NCI-H2029 (cell line): ENCODE results near the gene SERTAD3.
A peak's percentile ranks its signal among the peaks of the same experiment; 100 is the strongest.

Experiments
- DNase-seq: peaks from one replicate; lab custom pipeline; 2025; lab: John Stamatoyannopoulos, UW

Gene SERTAD3

DNA sequence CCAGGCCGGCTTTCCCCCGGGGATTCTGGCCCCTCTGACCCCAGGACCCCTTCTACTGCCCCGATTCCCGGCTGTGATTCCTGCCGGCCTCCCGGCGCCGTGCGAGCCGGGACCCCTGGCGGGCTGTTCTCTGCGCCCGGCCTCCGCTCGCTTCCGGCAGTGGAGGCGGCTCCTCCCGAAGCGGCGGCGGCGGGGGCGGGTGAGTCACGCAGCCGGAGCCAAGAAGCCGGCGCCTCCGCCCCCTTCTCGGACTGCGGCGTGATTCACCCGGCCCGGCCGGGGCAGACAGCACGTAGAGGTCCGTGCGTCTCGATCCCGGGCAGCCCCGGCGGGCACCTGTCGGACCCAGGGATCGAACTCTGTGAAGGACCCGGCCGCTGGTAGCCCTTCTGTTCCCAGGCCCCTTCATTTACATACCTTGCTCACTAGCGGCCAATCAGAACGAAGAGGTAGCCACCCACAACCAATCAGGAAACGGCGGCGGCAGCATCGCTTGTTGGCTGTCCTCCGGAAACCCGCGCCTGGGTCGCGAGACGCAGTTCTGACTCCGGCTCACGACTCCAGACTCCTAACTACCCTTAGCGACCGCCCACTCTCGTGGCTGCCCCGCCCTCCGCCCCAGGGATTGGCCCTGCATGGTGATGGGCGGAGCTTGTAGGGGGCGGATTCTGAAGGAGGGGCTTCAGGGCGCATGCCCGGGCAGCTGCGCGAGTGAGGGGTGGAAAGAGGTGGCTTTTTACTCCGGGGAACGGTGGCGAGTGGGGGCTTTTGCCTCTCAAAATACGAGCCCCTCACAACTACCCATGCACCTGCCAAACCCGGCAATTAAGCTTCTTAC, 18.5 kb downstream of the SERTAD3 start, which contains the start of gene SERTAD1:
Gene SERTAD1, minus strand, starts transcription at position 543 of the 838 bp plus-strand sequence. CDS start 2,446 bp downstream, outside the sequence.
- DNase-seq, result peak; percentile 99

DNA sequence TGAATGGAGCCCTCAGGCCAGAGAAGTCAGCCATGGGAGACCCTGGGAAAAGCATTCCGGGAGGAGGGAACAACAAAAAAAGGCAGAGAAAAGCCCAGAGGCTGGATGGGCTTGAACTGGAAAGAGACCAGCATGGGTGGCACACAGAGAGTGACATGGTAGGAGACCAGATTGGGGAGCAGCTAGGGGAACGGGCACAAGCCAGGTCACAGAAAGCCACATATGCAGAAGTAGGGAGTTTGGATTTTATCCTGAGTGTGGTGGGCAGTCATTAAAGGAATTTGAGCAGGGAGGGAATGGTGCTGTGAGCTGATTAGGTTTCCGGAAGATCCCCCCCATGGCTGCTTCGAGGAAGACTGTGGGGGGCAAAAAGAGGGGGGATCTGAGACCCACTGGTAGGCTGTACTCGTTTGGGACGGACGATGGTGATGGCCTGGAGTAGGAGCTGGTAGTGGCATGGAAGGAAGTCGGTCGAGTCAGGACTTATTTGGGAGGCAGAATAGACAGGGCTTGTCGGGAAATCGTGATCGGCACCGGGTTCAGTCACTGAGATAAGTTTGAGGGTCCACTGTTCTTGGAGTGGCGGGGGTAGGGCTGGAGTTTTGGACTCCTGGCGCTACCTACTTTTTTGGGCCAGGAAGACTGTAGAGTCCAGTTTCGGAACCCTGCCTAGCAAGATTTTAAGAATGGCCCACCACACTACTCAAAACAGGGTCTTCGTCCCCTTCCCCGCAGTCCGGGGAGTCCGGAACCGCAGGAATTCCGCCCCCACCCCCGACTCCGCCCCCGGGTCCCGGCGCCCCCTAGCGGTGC, 19.3 kb downstream of the SERTAD3 start:
- DNase-seq, result no peak

DNA sequence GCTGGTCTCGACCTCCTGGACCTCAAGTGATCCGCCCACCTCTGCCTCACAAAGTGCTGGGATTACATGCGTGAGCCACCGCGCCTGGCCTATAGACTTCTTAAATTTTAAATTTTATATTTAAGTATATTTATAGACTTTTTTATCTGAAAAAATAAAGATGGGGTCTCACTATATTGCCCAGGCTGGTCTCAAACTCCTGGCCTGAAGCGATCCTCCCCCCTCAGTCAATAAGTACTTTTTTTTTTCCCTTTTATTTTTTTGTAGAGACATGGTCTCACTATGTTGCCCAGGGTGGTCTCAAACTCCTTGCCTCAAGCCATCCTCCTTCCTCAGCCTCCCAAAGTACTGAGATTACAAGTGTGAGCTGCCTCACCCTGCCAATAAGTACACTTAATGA, 20.2 kb downstream of the SERTAD3 start:
- no peak for DNase-seq

DNA sequence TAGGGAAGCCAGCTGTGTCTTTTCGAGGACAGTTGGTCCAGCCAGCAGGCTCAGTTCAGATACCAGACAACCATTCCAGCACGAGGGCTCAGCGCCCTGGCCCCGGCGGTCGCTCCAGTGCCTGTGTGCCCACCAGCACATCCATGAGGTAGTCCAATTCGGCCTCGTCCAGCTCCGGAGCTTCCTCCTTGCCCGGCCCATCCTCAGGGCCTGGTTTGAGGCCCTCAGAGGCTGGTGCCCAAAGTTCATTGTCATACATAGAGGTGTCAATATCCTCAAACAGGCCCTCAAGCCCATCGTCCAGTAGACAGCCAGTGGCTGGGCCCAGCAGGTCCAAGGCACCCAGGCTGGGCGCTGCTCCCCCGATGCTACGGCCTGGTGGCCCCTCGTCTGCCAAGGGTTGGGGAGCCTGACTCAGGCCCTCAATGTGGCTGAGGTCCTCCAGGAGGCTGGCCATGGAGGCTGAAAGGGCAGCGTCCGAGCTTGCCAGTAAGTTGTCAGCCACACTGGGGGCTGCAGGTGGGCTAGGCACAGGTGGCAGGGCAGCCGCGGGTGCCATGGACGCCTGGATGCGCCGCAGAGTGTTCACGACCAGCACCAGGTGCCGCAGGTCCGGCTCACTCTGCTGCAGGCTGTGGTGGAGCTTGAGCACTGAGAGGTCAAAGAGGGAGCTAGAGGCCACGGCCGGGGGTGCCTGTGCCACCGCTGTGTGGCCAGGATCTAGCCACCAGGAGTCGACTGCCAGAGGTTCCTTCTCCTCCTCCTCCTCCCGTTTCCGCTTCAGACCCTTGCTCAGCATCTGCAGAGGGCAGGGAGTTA, 21.2 kb downstream of the SERTAD3 start:
- no peak for DNase-seq

DNA sequence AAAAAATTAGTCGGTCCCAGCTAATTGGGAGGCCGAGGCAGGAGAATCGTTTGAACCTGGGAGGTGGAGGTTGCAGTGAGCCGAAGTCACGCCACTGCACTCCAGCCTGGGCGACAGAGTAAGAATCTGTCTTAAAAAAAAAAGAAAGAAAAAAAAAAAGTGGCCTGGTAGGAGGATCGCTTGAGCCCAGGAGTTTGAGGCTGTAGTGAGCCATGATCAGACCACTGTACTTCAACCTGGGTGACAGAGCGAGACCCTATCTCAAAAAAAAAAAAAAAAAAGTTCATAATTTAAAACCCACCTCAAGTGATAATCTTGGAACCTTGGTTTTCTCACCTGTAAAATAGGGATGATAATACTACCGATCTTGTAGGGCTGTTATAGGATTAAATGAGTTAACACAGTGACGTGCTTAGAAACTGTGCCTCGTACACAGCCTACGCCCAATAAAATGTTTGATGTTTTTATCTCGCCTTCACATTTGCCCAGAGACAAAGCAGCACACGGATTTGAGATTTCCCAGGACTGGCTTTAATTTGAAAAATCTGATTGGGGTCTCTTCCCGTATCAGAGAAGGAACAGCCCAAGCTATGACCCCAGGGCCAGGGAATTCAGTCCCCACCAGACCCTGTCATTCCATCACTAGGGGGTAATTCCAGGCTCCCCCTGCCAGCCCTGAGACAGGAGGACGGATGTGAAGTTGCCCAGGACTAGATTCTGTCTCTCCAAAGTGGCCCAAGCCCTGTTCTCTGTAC, 22.0 kb downstream of the SERTAD3 start:
- DNase-seq, result no peak

DNA sequence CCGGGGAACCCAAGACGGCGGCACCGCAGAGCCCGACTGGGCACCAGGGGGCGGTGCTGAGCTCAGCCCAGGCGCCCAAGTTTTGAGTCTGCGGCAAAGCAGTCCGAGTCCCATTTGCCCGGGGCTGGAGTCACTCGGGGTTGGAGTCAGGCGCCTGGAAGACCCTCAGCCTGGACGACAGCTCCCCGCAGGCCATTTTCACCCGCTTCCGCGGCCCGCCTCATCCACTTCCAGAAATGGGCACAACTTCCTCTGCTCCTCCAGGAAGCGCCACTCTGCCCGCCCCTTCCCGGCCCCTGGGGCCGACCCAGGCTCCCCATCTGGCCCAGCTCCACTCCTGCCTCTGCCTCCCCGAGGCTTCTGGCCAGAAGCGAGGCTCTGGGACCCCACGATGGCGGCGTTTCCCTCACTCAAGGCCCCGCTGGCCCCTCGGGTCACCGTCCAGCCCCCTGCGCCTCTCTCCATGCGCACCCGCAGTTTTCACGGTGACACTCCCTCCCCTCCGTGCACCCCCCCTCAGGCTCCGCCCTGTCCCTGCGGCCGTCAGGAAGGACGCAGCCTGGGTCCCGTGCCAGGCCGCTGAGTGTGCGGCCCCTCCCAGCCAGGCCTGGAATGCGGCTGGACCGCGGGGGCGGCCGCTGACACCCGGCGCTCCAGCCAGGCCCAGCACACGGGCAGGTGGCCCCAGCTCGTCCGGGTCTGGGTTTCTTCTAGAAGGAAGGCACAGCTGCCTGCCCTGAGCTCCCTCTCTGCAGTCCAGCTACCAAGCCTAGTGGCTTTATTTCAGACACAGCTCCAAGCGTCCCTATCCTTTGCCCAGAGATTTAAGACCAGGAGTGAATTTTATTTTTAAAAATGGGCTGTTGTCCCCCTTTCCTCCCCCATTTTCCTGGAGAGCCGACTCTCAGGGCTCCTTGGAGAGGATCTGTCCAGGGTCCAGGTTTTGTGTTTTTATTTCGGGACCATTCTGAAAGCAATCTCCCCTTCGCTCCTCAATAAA, 23.1 kb downstream of the SERTAD3 start:
- DNase-seq, result peak; percentile 72

DNA sequence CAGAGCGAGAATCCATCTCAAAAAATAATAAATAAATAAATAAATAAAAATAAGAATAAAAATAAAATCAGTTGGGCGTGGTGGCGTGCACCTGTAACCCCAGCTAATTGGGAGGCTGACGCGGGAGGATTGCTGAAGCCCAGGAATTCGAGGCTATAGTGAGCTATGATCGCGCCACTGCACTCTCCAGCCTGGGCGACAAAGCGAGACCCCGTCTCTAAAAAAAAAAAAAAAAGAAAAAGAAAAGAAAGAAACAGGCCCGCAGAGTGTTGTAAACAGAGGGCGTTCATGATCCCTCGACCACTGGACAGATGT, 23.7 kb downstream of the SERTAD3 start:
- no peak for DNase-seq

DNA sequence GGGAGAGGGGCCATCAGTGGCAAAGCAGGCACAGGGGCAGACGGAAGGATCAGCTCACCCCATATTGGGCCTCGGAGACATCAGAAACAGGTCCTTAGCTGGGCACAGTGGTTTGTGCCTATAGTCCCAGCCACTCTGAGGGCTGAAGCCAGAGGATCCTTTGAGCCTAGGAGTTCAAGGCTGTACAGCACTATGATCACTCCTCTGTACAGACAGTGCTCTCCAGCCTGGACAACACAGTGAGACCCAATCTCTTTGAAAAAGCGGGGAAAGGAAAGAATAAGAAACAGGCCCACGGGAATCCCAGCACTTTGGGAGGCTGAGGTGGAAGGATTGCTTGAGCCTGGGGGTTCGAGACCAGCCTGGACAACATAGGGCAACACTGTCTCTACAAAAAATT, 24.4 kb downstream of the SERTAD3 start:
- DNase-seq, result no peak

DNA sequence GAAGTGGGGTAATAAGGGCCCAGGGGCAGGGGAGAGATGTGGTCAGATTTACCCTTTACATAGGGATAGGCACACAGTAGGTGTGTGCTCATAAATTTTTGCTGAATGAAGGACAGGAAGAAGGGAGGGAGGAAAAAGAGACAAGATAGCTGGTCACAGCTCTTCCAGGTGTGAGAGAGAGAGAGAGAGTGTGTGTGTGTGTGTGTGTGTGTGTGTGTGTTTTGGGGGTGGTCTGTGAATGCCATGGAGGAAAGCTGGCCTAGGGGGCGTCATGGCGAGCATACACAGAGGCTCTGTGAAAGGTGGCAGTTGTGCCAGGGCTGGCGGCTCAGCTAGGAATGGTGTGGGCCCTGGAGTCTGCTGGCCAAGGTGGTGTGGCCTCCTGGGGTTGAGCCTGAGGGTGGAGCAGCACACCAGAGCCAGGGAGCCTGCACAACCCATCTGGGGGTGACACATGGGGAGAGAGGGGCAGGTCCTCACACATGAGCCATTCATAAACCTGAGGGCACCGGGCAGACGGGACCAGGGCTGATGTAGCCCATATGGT, 25.0 kb downstream of the SERTAD3 start:
- no peak for DNase-seq

DNA sequence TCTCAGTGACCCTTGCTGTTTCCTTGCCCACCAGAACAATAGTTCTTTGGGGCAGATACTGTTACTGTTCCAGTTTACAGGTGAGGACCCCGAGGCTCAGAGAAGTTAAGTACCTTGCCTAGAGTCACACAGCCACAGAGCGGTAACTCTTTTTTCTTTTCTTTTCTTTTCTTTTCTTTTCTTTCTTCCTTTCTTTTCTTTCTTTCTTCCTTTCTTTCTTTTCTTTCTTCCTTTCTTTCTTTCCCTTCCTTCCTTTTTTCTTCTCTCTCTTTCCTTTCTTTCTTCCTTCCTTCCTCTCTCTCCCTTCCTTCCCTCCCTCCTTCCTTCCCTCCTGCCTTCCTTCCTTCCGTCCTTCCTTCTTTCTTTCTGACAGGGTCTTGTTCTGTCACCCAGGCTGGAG, 26.1 kb downstream of the SERTAD3 start:
- no peak for DNase-seq

DNA sequence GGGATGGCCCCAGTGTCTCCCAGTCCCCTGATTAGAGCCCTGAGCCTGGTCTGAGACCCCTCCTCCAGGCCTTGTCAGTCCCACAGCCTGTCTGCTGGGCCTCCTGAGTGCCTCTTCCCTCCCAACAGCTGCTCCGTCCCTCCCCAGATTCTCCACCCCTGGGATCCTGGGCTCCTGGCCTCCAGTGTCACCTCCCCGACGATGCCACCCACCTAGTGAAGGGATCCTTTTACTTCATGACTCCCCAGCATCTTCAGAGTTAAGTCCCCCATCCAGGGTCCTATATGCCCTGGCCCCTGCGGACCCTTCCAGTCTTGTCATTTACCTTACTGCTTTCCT, 26.5 kb downstream of the SERTAD3 start:
- DNase-seq, result no peak

DNA sequence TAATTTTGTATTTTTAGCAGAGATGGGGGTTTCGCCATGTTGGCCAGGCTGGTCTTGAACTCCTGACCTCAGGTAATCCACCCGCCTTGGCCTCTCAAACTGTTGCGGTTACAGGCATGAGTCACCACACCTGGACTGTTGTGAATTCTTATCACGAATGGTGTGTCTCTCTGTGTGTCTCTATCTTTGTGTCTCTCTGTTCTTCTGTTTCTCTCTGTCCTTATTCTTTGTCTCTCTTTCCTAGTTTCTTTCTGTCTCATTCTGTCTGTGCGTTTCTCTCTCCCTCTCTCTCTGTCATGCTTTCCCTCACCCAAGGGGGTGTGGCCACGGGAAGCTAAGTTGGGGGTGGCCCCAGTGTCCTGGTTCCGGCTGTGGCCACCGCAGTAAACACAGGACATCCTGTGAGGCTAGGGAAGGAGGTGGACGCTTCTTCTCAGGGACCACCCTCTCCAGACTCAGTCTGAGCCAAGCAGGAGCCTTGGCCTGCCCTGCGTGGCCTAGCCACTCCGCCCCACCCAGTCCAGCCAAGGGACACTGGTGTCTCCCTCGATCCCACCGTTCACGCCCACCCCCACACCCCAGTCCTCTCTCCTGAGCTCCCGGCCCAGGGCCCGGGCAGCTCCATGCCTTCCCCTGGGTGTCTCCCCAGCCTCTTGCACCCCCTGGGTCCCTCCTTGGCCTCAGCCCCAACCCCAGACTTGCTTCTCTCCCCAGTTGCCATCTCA, 27.1 kb downstream of the SERTAD3 start:
- DNase-seq, result no peak

DNA sequence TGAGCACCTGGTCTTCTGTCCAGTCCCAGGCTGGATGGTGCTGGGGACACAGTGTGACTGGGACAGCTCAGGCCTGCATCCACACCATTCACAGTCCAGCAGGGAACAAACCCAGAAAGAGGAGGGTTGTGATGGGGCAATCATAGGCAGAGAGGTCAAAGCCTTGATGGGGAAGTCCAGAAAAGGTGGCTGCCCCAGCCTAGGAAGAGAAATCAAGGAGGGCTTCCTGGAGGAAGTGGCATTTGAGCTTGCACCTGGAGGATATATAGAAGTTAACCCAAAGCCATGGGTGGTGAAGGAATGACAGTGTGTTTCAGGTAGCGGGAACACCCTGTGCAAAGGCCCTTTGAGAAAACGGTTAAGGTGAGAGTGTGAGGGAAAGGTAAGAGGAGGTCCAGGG, 28.4 kb downstream of the SERTAD3 start:
- DNase-seq, result no peak

DNA sequence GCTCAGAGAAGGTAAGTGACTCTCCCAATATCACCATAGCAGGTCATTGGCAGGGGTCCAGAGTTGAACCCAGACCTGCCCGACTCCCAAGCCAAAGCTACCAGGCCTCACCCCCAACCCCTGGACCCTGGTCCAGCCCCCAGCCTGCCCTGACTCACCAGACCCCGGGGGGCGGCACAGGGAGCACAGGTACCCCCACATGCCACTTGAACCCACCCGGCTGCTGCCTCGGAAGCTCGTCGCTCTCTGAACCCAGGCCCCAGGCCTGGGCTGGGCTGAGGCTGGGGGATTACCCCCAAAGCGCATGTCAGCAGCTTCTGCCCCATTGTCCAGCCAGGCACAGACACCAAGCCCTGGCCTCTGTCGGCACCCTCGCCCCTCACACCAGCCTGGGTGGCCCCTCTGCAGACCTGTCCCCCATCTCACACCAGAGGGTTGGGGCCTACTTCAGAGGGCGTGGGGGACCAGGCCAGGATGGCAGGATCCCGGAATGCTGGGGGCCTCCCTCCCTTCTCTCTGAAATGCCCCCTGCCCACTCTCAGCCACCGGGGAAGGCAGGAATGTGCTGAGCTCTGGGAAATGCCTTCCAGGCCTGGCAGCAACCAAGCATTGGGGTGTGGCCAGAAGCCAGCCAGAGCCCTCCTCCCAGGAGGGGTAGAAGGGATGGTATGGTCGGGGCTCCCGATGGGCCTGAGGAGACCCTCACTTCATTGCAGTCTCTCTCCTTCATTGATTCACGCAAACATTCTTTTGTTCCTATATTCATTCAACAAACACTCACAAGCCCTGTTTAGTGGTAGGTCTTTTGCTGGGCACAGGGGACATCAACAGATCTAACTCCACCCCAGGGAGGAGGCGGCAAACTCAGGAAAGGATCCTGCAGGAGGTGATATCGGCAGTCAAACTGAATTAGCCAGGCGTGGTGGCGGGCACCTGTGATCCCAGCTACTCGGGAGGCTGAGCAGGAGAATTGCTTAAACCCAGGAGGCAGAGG, 29.3 kb downstream of the SERTAD3 start:
- DNase-seq, result no peak

DNA sequence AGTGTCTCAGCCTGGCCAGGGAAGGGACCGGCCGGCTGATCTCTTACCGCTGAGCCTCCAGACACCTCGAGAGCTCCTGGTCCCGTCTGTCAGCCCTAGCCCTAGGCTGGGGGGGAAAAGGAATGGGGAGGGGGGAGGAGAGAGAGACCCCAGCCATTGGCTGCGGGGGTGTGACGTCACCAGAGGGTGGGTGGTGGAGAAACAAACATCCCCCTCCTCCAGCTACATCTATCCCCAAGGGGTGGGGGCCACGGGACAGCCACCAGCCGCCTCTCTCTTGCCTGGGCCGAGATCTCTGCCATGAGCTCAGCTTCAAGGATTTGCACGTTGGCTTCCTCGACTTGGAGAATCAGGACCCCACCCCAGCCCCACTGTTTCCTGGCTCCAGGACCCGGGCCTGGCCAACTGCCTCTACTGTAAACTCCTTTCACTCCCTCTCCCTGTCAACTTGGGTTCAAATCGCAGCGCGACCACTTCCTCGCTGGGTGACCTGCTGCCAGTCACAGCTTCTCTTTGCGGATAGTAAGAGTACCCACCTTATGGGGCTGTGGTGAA, 30.8 kb downstream of the SERTAD3 start, which contains the start of gene PRX:
Gene PRX, minus strand, starts transcription at position 88 of the 555 bp plus-strand sequence. CDS start 5,446 bp downstream, outside the sequence.
- no peak for DNase-seq

DNA sequence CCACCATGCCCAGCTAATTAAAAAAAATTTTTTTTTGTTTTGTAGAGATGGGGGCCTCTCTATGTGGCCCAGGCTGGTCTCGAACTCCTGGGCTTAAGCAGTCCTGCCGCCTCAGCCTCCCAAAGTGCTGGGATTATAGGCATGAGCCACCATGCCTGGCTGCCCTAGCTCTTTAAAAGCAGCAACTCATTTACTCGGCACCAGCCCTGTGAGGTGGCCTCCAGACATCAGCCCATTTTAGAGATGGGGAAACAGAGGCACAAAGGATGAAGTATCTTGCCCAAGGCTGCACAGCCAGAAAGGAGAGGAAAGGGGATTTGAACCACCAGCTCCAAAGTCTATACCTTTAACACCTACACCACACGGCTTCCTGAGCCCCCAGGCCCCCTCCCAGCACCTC, 31.3 kb downstream of the SERTAD3 start:
- DNase-seq, result no peak

DNA sequence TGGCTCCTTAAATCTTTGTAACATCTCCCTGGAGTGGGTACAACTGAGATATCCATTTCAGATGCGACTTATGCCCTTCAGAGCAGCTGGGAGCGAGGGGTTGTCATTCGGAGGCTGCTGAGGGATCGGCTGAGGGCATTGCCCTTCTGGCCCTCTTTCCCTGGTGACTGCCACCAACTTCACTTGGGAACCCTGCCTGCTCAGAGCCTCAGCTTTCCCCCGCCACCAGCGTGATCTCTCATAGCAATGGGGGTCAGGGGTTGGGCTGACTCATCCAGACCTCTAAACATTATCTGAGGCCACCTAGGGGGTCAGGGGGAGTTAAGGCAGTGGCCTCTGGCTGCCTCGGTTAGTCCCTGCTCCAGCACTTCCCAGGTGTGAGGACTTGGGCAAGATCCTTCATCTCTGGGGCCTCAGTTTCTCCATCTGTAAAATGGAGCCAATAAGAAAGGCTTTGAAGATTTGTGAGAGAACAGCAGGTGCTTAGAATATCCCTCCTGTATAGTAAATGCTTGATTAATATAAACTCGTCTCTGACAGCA, 32.1 kb downstream of the SERTAD3 start:
- no peak for DNase-seq
